HepG2 (cell line): ENCODE data around the gene KDM4F. TPM values are rescaled to one million over a fixed set of nuclear protein-coding genes. Genes with fewer than 3 reads are reported as not detected.

ENCODE experiments used
- ATAC-seq: fragments of 200-7000 bp; cut with Tn5 transposase; 3 replicates; pipeline ENCODE4 v1.9.1; 2020; ENCODE audit warnings: mild to moderate bottlenecking, moderate library complexity
- BruUV-seq: library from RNA; stranded (reverse); fragments of 400-500 nt; replicated peaks from 2 replicates; lab custom pipeline; 2021; lab: Mats Ljungman, UMichigan
- CTCF ChIA-PET: fragments of 300-600 bp; formaldehyde crosslinking; extraction: SDS; loops from one replicate; lab custom pipeline; 2021; ENCODE audit warnings: low total read pairs, inconsistent platforms, low intra/inter-chr PET ratio; lab: Yijun Ruan, JAX
- POLR2A ChIA-PET: fragments of 350-600 bp; sonication (Branson Sonifier 250); formaldehyde crosslinking; loops from one replicate; lab custom pipeline; 2020; ENCODE audit warnings: antibody characterized with exemption, inconsistent platforms; lab: Yijun Ruan, JAX
- DNase-seq: peaks from one replicate; pipeline ENCODE4 v3.0.0-alpha.2; 2015; ENCODE audit warnings: low spot score
- FAIRE-seq: peaks from 3 replicates; lab custom pipeline; 2011; peaks lifted over from hg19 to GRCh38; lab: Jason Lieb, UNC
- H2AFZ ChIP-seq: one replicate; pipeline ENCODE4 v1.6.1; 2011; ENCODE audit warnings: low read length, inconsistent platforms
- H3K27ac ChIP-seq: fragments of 300-600 bp; 3 replicates; pipeline ENCODE4 v1.8.0; 2011; ENCODE audit warnings: mixed run types, mild to moderate bottlenecking, mixed read lengths, low read length, inconsistent platforms; ENCODE audit not compliant: insufficient read depth; ENCODE audit errors: extremely low read length
- H3K27me3 ChIP-seq, 2 experiments: fragments of 200-600 bp in 1 of 2; 2 replicates in 1 of 2; 3 replicates in 1 of 2; pipeline versions ENCODE4 v1.6.0 to v1.8.0; 2011; ENCODE audit warnings: low read length in 2 of 2, mild to moderate bottlenecking in 2 of 2, moderate library complexity in 2 of 2, inconsistent platforms in 1 of 2; ENCODE audit not compliant: insufficient read depth in 2 of 2, control insufficient read depth in 1 of 2
- H3K36me3 ChIP-seq, 2 experiments: fragments of 200-600 bp in 1 of 2; replicated peaks in 1 of 2; 2 replicates in 1 of 2; 3 replicates in 1 of 2; pipeline versions ENCODE4 v1.5.1 to v1.8.0; 2011; ENCODE audit warnings: low read length in 2 of 2, inconsistent platforms in 1 of 2; ENCODE audit not compliant: insufficient read depth in 2 of 2, control insufficient read depth in 1 of 2
- H3K4me1 ChIP-seq: 2 replicates; pipeline ENCODE4 v1.5.1; 2012; ENCODE audit warnings: low read length, inconsistent platforms; ENCODE audit not compliant: insufficient read depth
- H3K4me2 ChIP-seq: 2 replicates; pipeline ENCODE4 v1.6.0; 2011; ENCODE audit warnings: low read depth, low read length, inconsistent platforms
- H3K4me3 ChIP-seq, 3 experiments: fragments of 200-600 bp in 1 of 3; sonication (generic), shearing (Covaris generic) in 1 of 3; replicated peaks in 1 of 3; 2 replicates each; pipeline ENCODE4 v1.5.1; 2011 to 2016; ENCODE audit warnings: low read length in 3 of 3, inconsistent platforms in 2 of 3, low read depth in 2 of 3, mild to moderate bottlenecking in 2 of 3, control low read depth in 1 of 3, mixed read lengths in 1 of 3; ENCODE audit not compliant: insufficient read depth in 1 of 3
- H3K79me2 ChIP-seq: one replicate; pipeline ENCODE4 v1.6.1; 2011; ENCODE audit warnings: low read length, inconsistent platforms; ENCODE audit not compliant: insufficient read depth
- H3K9ac ChIP-seq: 2 replicates; pipeline ENCODE4 v1.6.0; 2011; ENCODE audit warnings: mild to moderate bottlenecking, low read depth, low read length, inconsistent platforms; ENCODE audit not compliant: insufficient read depth
- H3K9me3 ChIP-seq: 2 replicates; pipeline ENCODE4 v1.5.1; 2012; ENCODE audit warnings: mild to moderate bottlenecking, low read length
- H4K20me1 ChIP-seq: 2 replicates; pipeline ENCODE4 v1.6.0; 2011; ENCODE audit warnings: inconsistent platforms, mild to moderate bottlenecking, low read length, moderate library complexity; ENCODE audit not compliant: insufficient read depth
- CHCHD3 ChIP-seq: sonication (generic); formaldehyde crosslinking; IDR thresholded peaks from 2 replicates; pipeline ENCODE4 v1.8.0; 2022; ENCODE audit warnings: mild to moderate bottlenecking, missing genetic modification reagents, moderate library complexity
- HMG20B ChIP-seq: conservative IDR thresholded peaks from 2 replicates; pipeline ENCODE4 v1.6.1; 2016; ENCODE audit warnings: missing genetic modification reagents, missing compliant biosample characterization
- HNF4A ChIP-seq: sonication (generic); formaldehyde crosslinking; IDR thresholded peaks from 2 replicates; pipeline ENCODE4 v1.4.0; 2020; ENCODE audit warnings: missing genetic modification reagents
- HNF4G ChIP-seq, 2 experiments: sonication (generic) in 1 of 2; formaldehyde crosslinking in 1 of 2; IDR thresholded peaks; 2 replicates each; pipeline versions ENCODE4 v1.4.0 to v1.6.1; 2011 to 2020; ENCODE audit warnings: borderline replicate concordance in 2 of 2, low read depth in 2 of 2, mild to moderate bottlenecking in 2 of 2, low read length in 1 of 2, missing genetic modification reagents in 1 of 2, moderate library complexity in 1 of 2
- KDM2A ChIP-seq: sonication (generic); formaldehyde crosslinking; IDR thresholded peaks from 2 replicates; pipeline ENCODE4 v1.4.0; 2020; ENCODE audit warnings: low read depth, missing genetic modification reagents, borderline replicate concordance
- MIER3 ChIP-seq: IDR thresholded peaks from 2 replicates; pipeline ENCODE4 v1.6.1; 2016; ENCODE audit warnings: missing compliant biosample characterization, borderline replicate concordance
- NPAS2 ChIP-seq: sonication (generic); formaldehyde crosslinking; IDR thresholded peaks from 2 replicates; pipeline ENCODE4 v1.8.0; 2022; ENCODE audit warnings: mild to moderate bottlenecking, missing genetic modification reagents, borderline replicate concordance
- PITX1 ChIP-seq: sonication (generic); formaldehyde crosslinking; IDR thresholded peaks from 2 replicates; pipeline ENCODE4 v1.5.1; 2020; ENCODE audit warnings: mild to moderate bottlenecking, missing genetic modification reagents
- RBAK ChIP-seq: sonication (generic); formaldehyde crosslinking; IDR thresholded peaks from 2 replicates; pipeline ENCODE4 v1.5.1; 2020; ENCODE audit warnings: mild to moderate bottlenecking, missing genetic modification reagents
- SOX6 ChIP-seq, 2 experiments: fragments of 450-650 bp in 1 of 2; sonication (generic) in 1 of 2; formaldehyde crosslinking in 1 of 2; IDR thresholded peaks; 2 replicates each; pipeline versions ENCODE4 v1.4.0 to v1.6.1; 2017 to 2020; ENCODE audit warnings: antibody characterized with exemption in 1 of 2, mild to moderate bottlenecking in 1 of 2, missing genetic modification reagents in 1 of 2
- THAP11 ChIP-seq: IDR thresholded peaks from 2 replicates; pipeline ENCODE4 v1.6.1; 2016; ENCODE audit warnings: missing biosample characterization, missing genetic modification reagents
- TP53 ChIP-seq: sonication (generic); formaldehyde crosslinking; conservative IDR thresholded peaks from 2 replicates; pipeline ENCODE4 v1.4.0; 2020; ENCODE audit warnings: missing genetic modification reagents
- U2AF2 ChIP-seq: fragments of 200-400 bp; formaldehyde crosslinking; IDR thresholded peaks from 2 replicates; pipeline ENCODE4 v1.6.1; 2017; ENCODE audit warnings: low read depth, mild to moderate bottlenecking, low read length
- ZBTB8A ChIP-seq: sonication (generic); formaldehyde crosslinking; IDR thresholded peaks from 2 replicates; pipeline ENCODE4 v1.4.0; 2020; ENCODE audit warnings: mild to moderate bottlenecking, low read depth, missing genetic modification reagents, borderline replicate concordance
- ZNF432 ChIP-seq: sonication (generic); formaldehyde crosslinking; IDR thresholded peaks from 2 replicates; pipeline ENCODE4 v1.5.0; 2020; ENCODE audit warnings: missing genetic modification reagents, mild to moderate bottlenecking, borderline replicate concordance
- ZNF720 ChIP-seq: sonication (generic); formaldehyde crosslinking; IDR thresholded peaks from 2 replicates; pipeline ENCODE4 v1.4.0; 2020; ENCODE audit warnings: missing genetic modification reagents
- WGBS: methylation state at CpG from one replicate; pipeline ENCODE4 v1.1.6; 2017; ENCODE audit warnings: low lambda C conversion rate; 5-methylcytosine and 5-hydroxymethylcytosine counted together
- in situ Hi-C: cut with HindIII; loops from 2 replicates; pipeline ENCODE4 v1.10.0; 2017; ENCODE audit warnings: low pct_unique_long_range_greater_than_20kb; ENCODE audit not compliant: extremely low pct_ligation_motif_present
- intact Hi-C: fragments of 100-400 bp; cut with micrococcal nuclease; formaldehyde crosslinking; loops from one replicate; pipeline ENCODE4 v1.10.0; 2022; ENCODE audit not compliant: unreplicated experiment
- polyA plus RNA-seq, 8 experiments: library from polyadenylated mRNA; depleted of rRNA in 3 of 8; stranded (reverse) in 7 of 8; unstranded in 1 of 8; fragments of >200 nt; fragmentation: Illumina TruSeq in 4 of 8; extraction: Trizol in 4 of 8; gene quantifications; 2 replicates each; pipeline versions ENCODE4 v1.2.1 to v1.2.3, GENCODE V29; 2011 to 2016; ENCODE audit warnings: low read depth in 4 of 8, missing spikeins in 1 of 8, mixed read lengths in 1 of 8; ENCODE audit not compliant: insufficient read depth in 1 of 8
- total RNA-seq, 5 experiments: library from RNA; depleted of rRNA; stranded (reverse); fragments of >200 nt; fragmentation: Illumina TruSeq; extraction: Trizol; gene quantifications; 2 replicates each; pipeline ENCODE4 v1.2.3, GENCODE V29; 2016; ENCODE audit warnings: low read depth in 1 of 5
- TF ChIP-seq, protein P1 (sequence below): sonication (generic); formaldehyde crosslinking; IDR thresholded peaks from 2 replicates; pipeline ENCODE4 v1.4.0; 2020; ENCODE audit warnings: missing genetic modification reagents
- TF ChIP-seq, protein P2 (sequence below): sonication (generic); formaldehyde crosslinking; IDR thresholded peaks from 2 replicates; pipeline ENCODE4 v1.5.0; 2020; ENCODE audit warnings: mild to moderate bottlenecking, missing genetic modification reagents, moderate library complexity

KDM4F gene
- total and polyA plus RNA-seq, 2 of the 13 experiments (the other 11 are each of a cell fraction or from before 2014, with no cell fraction given), result not detected

DNA sequence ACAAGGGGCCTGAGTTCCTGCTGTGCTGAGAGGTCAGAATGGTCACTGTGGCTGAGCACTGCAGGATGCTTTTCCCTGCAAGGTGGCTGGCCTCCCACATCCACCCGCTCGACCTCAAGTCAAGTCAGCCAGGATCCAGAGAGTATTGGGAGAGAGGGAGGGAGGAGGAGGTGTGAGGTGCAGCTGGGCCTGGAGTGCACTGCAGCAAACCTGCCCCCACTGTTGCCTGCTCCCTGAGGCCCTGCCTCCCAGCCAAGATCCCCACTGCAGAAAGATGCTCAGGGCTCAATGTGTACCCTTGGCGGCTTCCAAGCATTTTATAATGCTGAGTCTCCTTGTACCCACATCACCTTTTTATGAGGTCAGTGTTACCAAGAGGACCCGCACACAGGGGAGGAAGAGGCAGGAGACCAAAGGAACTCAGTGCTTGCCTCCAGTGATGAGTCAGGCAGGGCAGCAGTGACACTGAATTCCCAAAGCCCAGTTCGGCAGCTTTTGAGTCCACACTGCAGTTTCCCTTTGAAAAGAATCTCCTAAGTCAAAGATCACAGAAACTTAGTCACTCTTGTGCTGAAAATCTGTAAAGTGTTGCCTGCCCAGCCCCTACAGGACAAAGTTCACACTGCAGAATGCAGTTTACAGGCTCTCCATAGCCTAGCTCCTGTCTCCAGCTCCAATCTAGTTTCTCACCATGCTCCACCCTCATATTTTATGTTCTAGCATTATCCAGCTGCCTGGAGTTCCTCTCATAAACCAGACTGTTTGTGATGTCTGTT is 43.5 kb downstream of the KDM4F start:
- Histone ChIP-seq H3K27me3 (0 out of 5 replicates have a peak, but pooled peaks cover 1 to 2% of the 10 kb centered on the region in 2 experiments), H2AFZ (no peak overlapping the region), H3K4me3 (no peak overlapping the region), H3K36me3 (no peaks in the 10 kb centered on the region), H3K9me3 (no peaks in the 10 kb centered on the region), H3K4me2 (peak overlapping the region; percentile 34), H3K9ac (no peak overlapping the region), H3K4me1 (peaks cover 44% of the 10 kb centered on the region), H4K20me1 (no peaks in the 10 kb centered on the region), H3K27ac (no peak overlapping the region), H3K79me2 (no peaks in the 10 kb centered on the region)
- ChIA-PET CTCF (no interaction called here), POLR2A (interaction anchor here (1.6 kb wide), 1 partner anchor 25 kb away, joined by 20 read pairs; the partner anchor contains the start of gene SRSF8)
- 26% methylated on average over 4 of the region's 5 CpGs for WGBS
- intact Hi-C loops (no loop called here), in situ Hi-C loops (loop anchor here (25.0 kb wide), 1 partner anchor 145 kb away; the partner anchor contains the start of gene SESN3)
- ATAC-seq, result peak; percentile 66
- no TSS peak for BruUV-seq
- peak; percentile 83 for FAIRE-seq
- DNase-seq, result peak; percentile 85
- TF ChIP-seq PITX1 (CRISPR knock-in tag) (no peak), MIER3 (CRISPR knock-in tag) (0 out of 2 replicates have a peak, but pooled peaks have one; percentile 28), U2AF2 (no peak), TP53 (CRISPR knock-in tag) (no peak), KDM2A (CRISPR knock-in tag) (no peak), CHCHD3 (no peak), HMG20B (CRISPR knock-in tag) (no peak), ZNF720 (no peak), HNF4G (IDR thresholded peaks at IDR 0.05; ENCODE audit: borderline replicate concordance, low read depth, low read length) (peak; percentile 67; the same call in 1 of the 2 replicates), HNF4G (CRISPR knock-in tag; IDR thresholded peaks at IDR 0.05; ENCODE audit: borderline replicate concordance, low read depth) (no peak), SOX6 (IDR thresholded peaks at IDR 0.05) (no peak), SOX6 (CRISPR knock-in tag; IDR thresholded peaks at IDR 0.05) (peak; percentile 48), THAP11 (CRISPR knock-in tag) (0 out of 2 replicates have a peak, but pooled peaks have one; percentile 28), NPAS2 (no peak), RBAK (no peak), ZBTB8A (no peak), HNF4A (CRISPR knock-in tag) (peak; percentile 85), ZNF432 (CRISPR knock-in tag) (no peak)
- TF ChIP-seq, protein P1, sequence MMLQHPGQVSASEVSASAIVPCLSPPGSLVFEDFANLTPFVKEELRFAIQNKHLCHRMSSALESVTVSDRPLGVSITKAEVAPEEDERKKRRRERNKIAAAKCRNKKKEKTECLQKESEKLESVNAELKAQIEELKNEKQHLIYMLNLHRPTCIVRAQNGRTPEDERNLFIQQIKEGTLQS (CRISPR knock-in tag), result peak; percentile 44; the same call in 1 of the 2 replicates
- TF ChIP-seq, protein P2, sequence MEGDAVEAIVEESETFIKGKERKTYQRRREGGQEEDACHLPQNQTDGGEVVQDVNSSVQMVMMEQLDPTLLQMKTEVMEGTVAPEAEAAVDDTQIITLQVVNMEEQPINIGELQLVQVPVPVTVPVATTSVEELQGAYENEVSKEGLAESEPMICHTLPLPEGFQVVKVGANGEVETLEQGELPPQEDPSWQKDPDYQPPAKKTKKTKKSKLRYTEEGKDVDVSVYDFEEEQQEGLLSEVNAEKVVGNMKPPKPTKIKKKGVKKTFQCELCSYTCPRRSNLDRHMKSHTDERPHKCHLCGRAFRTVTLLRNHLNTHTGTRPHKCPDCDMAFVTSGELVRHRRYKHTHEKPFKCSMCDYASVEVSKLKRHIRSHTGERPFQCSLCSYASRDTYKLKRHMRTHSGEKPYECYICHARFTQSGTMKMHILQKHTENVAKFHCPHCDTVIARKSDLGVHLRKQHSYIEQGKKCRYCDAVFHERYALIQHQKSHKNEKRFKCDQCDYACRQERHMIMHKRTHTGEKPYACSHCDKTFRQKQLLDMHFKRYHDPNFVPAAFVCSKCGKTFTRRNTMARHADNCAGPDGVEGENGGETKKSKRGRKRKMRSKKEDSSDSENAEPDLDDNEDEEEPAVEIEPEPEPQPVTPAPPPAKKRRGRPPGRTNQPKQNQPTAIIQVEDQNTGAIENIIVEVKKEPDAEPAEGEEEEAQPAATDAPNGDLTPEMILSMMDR (CRISPR knock-in tag), result peak; percentile 40
